ENCODE data around the gene FBXL14.
"Not testable (repeated sequence)": the region's sequence is repeated elsewhere in the genome, so short reads cannot be mapped to it uniquely, and the experiment has no call there.

The FBXL14 gene

DNA sequence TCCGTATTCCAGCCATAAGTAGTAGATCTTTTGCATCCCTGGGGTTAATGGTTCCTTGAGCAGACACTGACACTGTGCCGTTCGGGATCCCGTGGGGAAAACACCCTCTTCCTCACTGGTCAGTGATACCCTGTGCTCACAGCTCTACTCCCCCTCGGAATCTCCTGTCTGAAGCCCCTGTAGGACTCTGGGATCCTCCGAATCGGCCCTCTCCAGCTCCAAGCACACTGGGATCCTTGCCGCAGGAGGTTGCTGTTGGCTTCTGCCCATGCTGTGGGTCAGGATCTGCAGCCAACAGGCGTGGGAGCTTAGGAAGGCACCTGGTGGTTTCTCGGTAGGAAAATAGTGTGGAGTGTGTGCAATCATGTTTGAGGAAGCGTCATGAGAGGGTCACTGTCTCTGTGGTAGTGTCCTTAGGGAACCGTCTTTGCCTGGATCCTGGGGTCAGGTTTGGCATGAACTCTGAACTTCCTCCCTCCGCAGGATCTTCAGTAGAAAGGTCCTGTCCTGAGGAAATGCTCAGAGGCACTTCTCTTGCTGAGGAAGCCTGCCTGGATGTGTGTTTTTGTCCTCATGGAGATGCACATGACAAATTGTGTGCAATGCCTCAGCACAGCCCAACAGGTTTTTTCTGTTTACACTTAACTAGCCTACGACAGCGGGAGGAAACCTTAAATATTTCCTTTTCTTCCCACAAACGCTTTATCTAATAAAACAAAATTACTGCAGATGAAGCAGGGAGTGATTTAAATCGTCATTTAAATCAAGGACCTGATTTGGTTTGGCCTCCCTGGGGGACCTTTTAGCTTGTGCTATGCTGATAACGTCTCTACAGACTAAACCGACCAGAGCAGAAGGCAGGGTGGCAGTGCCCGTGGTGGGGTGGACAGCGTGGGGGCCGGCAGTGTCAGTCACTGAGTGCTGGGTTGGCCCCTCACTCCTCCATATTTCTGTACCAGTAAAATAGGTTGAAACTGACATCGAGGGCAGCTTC lies 18.7 kb downstream of the FBXL14 start:
- H3K4me3 Mint-ChIP-seq: no peak overlapping the region
- no peaks in the 10 kb centered on the region for H3K4me1 Mint-ChIP-seq (ENCODE audit: low read depth)
- H3K27ac Mint-ChIP-seq: no peak overlapping the region
- peaks cover 20% of the 10 kb centered on the region for H3K27me3 Mint-ChIP-seq (ENCODE audit: low read depth)
- H3K9me3 Mint-ChIP-seq: no peaks in the 10 kb centered on the region
- H3K36me3 Mint-ChIP-seq (ENCODE audit: low read depth): no peaks in the 10 kb centered on the region

DNA sequence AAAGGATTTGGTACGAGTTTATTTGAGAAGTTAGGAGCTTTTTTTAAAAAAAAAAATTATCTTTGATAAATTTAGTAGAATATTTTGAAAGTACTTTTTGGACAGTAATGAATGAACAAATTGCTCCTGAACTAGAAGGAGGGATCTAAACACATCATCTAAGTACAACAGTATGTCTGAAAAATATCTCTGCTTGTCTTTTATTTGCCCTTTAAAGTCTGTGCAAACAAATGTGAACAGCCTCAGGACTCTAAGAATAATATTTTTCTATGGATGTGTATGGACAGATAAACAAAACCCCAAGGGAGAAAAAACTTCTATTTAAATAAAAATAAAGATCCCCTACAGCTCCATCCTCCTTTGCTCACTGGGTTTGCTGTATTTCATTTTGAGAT lies 19.5 kb downstream of the FBXL14 start:
- Mint-ChIP-seq H3K27me3 (ENCODE audit: low read depth) (peaks cover 25% of the 10 kb centered on the region), H3K4me3 (no peak overlapping the region), H3K4me1 (ENCODE audit: low read depth) (no peaks in the 10 kb centered on the region), H3K27ac (no peak overlapping the region), H3K9me3 (no peaks in the 10 kb centered on the region), H3K36me3 (ENCODE audit: low read depth) (no peaks in the 10 kb centered on the region)

DNA sequence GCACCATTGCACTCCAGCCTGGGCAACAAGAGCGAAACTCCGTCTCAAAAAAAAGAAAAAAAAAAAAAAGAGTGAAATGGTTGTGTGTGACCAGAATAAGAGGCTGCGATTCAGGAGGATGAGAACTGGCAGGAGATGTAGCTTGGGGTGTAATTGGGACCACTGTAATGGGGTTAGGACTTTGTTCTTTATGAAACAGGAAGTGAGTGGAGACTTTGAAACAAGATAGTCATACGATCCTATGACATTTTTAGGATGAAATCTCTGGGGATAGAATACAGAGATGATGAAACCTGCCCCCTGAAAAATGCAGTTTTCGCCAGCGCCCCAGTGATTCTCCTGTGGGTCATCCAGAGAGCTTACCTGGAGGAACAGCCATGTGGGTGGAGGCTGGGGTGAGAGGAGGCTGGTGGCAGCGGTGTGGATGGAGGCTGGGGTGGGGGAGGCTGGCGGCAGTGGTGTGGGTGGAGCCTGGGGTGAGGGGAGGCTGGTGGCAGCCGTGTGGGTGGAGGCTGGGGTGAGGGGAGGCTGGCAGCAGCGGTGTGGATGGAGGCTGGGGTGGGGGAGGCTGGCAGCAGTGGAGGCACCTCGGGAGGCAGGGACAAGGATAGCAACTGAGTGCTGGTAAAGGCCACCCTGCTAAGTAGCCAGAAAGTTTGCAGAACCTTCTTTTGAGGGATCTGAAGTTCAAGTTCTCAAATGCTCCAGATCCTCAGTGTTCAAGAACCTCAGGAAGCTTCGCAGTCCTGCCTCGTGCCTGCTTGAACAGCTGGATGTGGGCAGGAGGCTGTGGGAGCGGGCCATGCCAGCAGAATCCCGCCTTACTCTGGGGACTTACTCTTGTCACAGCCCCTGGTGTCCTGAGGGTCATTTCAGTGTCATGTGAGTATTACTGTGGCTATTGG lies 20.2 kb downstream of the FBXL14 start:
- Mint-ChIP-seq H3K4me3 (no peak overlapping the region), H3K36me3 (ENCODE audit: low read depth) (no peaks in the 10 kb centered on the region), H3K9me3 (no peaks in the 10 kb centered on the region), H3K27me3 (ENCODE audit: low read depth) (peaks cover 25% of the 10 kb centered on the region), H3K27ac (no peak overlapping the region), H3K4me1 (ENCODE audit: low read depth) (no peaks in the 10 kb centered on the region)

GRCh38 chr12:1572731-1573130 lies 21.6 kb downstream of the FBXL14 start:
- H3K27ac Mint-ChIP-seq: no peak overlapping the region

DNA sequence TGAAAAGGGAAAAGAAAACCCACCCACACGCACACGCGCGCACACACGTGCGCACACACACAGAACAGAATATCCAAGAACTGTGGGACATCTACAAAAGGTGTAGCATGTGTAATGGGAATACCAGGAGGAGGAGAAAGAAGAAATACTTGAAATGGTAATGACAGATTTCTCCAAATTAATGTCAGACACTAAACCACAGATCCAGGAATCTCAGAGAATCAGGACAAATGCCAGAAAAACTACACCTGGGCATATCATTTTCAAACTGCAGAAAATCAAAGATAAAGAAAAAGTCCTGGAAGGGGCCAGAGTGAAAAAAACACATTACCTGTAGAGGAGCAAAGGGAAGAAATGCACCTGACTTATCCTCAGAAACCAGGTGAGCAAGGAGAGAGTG lies 26.5 kb downstream of the FBXL14 start:
- Mint-ChIP-seq H3K36me3 (ENCODE audit: low read depth) (no peaks in the 10 kb centered on the region), H3K4me3 (no peak overlapping the region), H3K4me1 (ENCODE audit: low read depth) (no peaks in the 10 kb centered on the region), H3K27me3 (ENCODE audit: low read depth) (peaks cover 35% of the 10 kb centered on the region), H3K9me3 (no peaks in the 10 kb centered on the region), H3K27ac (no peak overlapping the region)

More at GRCh38 chr12:1572731-1573130, 21.6 kb downstream of the FBXL14 start:
- H3K4me1 Mint-ChIP-seq (ENCODE audit: low read depth): no peaks in the 10 kb centered on the region
- H3K36me3 Mint-ChIP-seq (ENCODE audit: low read depth): no peaks in the 10 kb centered on the region
- H3K9me3 Mint-ChIP-seq: no peaks in the 10 kb centered on the region
- H3K27me3 Mint-ChIP-seq (ENCODE audit: low read depth): peaks cover 30% of the 10 kb centered on the region
- no peak overlapping the region for H3K4me3 Mint-ChIP-seq

DNA sequence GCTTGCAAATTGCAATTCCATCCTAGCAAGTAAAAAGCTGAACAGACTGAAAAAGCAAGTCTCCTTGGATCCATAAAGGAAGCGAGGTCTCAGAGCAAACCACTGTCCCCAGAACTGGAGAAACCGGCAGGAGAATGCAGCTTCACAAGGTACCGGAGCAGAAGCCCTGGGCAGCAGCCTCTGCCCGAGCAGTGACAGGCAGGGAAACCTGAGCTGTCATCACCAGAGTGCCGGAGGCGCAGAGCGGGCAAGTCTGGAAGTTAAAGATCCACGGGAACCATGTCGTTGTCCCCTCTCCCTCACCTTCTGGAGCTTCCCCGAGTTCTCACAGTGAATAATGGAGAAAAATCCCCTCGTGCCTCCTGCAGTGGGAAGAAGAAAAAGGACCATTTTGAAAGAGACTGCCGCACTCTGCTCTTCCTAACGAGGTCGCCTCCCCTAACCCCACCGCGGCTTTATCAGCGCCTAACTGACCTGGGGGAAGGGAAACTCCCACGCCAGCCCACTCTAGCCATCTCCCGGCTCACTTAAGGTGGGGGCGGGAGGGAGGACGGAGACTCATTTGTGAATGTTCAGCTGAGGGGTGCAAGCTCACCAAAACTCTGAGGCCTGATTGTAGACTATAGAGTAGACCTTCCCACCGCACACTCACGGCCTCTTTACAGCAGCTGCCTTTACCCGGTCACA lies 27.8 kb downstream of the FBXL14 start:
- no peaks in the 10 kb centered on the region for H3K4me1 Mint-ChIP-seq (ENCODE audit: low read depth)
- H3K36me3 Mint-ChIP-seq (ENCODE audit: low read depth): no peaks in the 10 kb centered on the region
- H3K27ac Mint-ChIP-seq: no peak overlapping the region
- H3K27me3 Mint-ChIP-seq (ENCODE audit: low read depth): peaks cover 26% of the 10 kb centered on the region
- H3K9me3 Mint-ChIP-seq: no peaks in the 10 kb centered on the region
- no peak overlapping the region for H3K4me3 Mint-ChIP-seq

GRCh38 chr12:1565172-1565571 lies 29.2 kb downstream of the FBXL14 start:
- Mint-ChIP-seq H3K4me1 (ENCODE audit: low read depth) (no peaks in the 10 kb centered on the region), H3K27me3 (ENCODE audit: low read depth) (peaks cover 26% of the 10 kb centered on the region), H3K27ac (no peak overlapping the region), H3K9me3 (no peaks in the 10 kb centered on the region), H3K4me3 (no peak overlapping the region), H3K36me3 (ENCODE audit: low read depth) (no peaks in the 10 kb centered on the region)

- H3K27ac Mint-ChIP-seq: no peak overlapping the region
- H3K4me1 Mint-ChIP-seq (ENCODE audit: low read depth): no peaks in the 10 kb centered on the region
- no peaks in the 10 kb centered on the region for H3K9me3 Mint-ChIP-seq
- H3K4me3 Mint-ChIP-seq: no peak overlapping the region
- H3K36me3 Mint-ChIP-seq (ENCODE audit: low read depth): no peaks in the 10 kb centered on the region
- H3K27me3 Mint-ChIP-seq (ENCODE audit: low read depth): peaks cover 26% of the 10 kb centered on the region
Measured at GRCh38 chr12:1564067-1564466, 30.3 kb downstream of the FBXL14 start.

GRCh38 chr12:1562813-1563407 lies 31.5 kb downstream of the FBXL14 start:
- Mint-ChIP-seq H3K9me3 (no peaks in the 10 kb centered on the region), H3K4me1 (ENCODE audit: low read depth) (no peaks in the 10 kb centered on the region), H3K27me3 (ENCODE audit: low read depth) (peaks cover 23% of the 10 kb centered on the region), H3K4me3 (no peak overlapping the region), H3K27ac (no peak overlapping the region), H3K36me3 (ENCODE audit: low read depth) (no peaks in the 10 kb centered on the region)

- Mint-ChIP-seq H3K27ac (no peak overlapping the region), H3K27me3 (ENCODE audit: low read depth) (peaks cover 16% of the 10 kb centered on the region), H3K36me3 (ENCODE audit: low read depth) (no peaks in the 10 kb centered on the region), H3K9me3 (no peaks in the 10 kb centered on the region), H3K4me3 (no peak overlapping the region), H3K4me1 (ENCODE audit: low read depth) (no peaks in the 10 kb centered on the region)
Measured at GRCh38 chr12:1560704-1561103, 33.7 kb downstream of the FBXL14 start.

DNA sequence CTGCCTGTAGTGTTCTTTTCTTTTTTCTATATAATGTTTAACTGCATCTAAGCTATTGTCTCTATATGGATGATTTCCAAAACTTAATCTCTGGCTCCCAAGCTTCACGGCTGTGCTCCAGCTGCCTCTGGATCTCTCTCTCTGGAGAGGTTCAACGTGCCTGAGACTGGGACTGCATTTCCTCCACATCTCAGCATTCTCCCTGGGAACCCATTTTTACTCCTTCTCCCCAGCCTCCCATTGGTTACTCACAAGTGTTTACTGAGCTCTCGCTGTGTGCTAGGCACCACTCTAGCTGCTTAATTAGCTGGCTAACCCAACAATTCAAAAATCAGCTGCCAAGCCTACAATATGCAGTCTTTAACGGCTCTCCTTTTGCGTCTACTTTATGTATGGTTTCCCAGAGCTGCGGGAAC lies 34.7 kb downstream of the FBXL14 start:
- no peaks in the 10 kb centered on the region for H3K36me3 Mint-ChIP-seq (ENCODE audit: low read depth)

GRCh38 chr12:1558108-1558507 lies 36.3 kb downstream of the FBXL14 start:
- not testable (repeated sequence) for H3K27ac Mint-ChIP-seq; H3K4me1 Mint-ChIP-seq (ENCODE audit: low read depth); H3K36me3 Mint-ChIP-seq (ENCODE audit: low read depth); H3K9me3 Mint-ChIP-seq; H3K4me3 Mint-ChIP-seq
- peaks cover 15% of the 10 kb centered on the region for H3K27me3 Mint-ChIP-seq (ENCODE audit: low read depth)

More for the DNA sequence above, 34.7 kb downstream of the FBXL14 start:
- Mint-ChIP-seq H3K4me3 (no peak overlapping the region), H3K9me3 (no peaks in the 10 kb centered on the region), H3K4me1 (ENCODE audit: low read depth) (peaks cover 2% of the 10 kb centered on the region), H3K27ac (no peak overlapping the region), H3K27me3 (ENCODE audit: low read depth) (peaks cover 10% of the 10 kb centered on the region)

GRCh38 chr12:1553987-1554982 lies 40.1 kb downstream of the FBXL14 start:
- Mint-ChIP-seq H3K36me3 (ENCODE audit: low read depth) (no peaks in the 10 kb centered on the region), H3K4me3 (peak overlapping the region; percentile 9), H3K27ac (peak overlapping the region; percentile 54), H3K4me1 (ENCODE audit: low read depth) (peaks cover 8% of the 10 kb centered on the region), H3K27me3 (ENCODE audit: low read depth) (peaks cover 14% of the 10 kb centered on the region), H3K9me3 (peaks cover 15% of the 10 kb centered on the region)

Data from T-helper 1 cell treated with Interleukin-12 subunit alpha and Interleukin-12 subunit beta and Interleukin-4 antibody, amounts not matched to agents 30 μg/mL and 1 μg/mL, for 36 hours (primary cell).